ENCODE measurements around the gene PTPRR.

PTPRR gene

GRCh38 chr12:70787612-70788011 lies 132.9 kb downstream of the PTPRR start:
- DNase-seq, result no peak

- no peak for DNase-seq
These were observed 134.6 kb downstream of the PTPRR start for GRCh38 chr12:70785896-70786295.

- no peak for DNase-seq
These were observed 136.4 kb downstream of the PTPRR start for GRCh38 chr12:70784042-70784668.

- no peak for DNase-seq
These were observed 137.1 kb downstream of the PTPRR start for GRCh38 chr12:70783455-70783854.

- no peak for DNase-seq
These were observed 141.3 kb downstream of the PTPRR start for GRCh38 chr12:70779250-70779649.

- no peak for DNase-seq
These were observed 146.5 kb downstream of the PTPRR start for GRCh38 chr12:70774055-70774454.

- DNase-seq, result no peak
These were observed 147.7 kb downstream of the PTPRR start for GRCh38 chr12:70772836-70773235.

- no peak for DNase-seq
These were observed 149.0 kb downstream of the PTPRR start for GRCh38 chr12:70771581-70771980.

GRCh38 chr12:70763666-70764065 lies 156.9 kb downstream of the PTPRR start:
- DNase-seq, result no peak

GRCh38 chr12:70762000-70762399 lies 158.5 kb downstream of the PTPRR start:
- no peak for DNase-seq

GRCh38 chr12:70759161-70759918 lies 161.2 kb downstream of the PTPRR start:
- DNase-seq, result no peak

- DNase-seq, result no peak
These were observed 162.1 kb downstream of the PTPRR start for GRCh38 chr12:70758494-70758845.

- no peak for DNase-seq
These were observed 162.6 kb downstream of the PTPRR start for GRCh38 chr12:70757830-70758493.

GRCh38 chr12:70756791-70757190 lies 163.7 kb downstream of the PTPRR start:
- DNase-seq, result peak; percentile 20

- DNase-seq, result no peak
These were observed 164.4 kb downstream of the PTPRR start for GRCh38 chr12:70756118-70756517.

GRCh38 chr12:70754330-70754741 lies 166.2 kb downstream of the PTPRR start:
- DNase-seq, result no peak

GRCh38 chr12:70752327-70752726 lies 168.2 kb downstream of the PTPRR start:
- no peak for DNase-seq

- DNase-seq, result no peak
These were observed 170.6 kb downstream of the PTPRR start for GRCh38 chr12:70749931-70750330.

GRCh38 chr12:70748809-70749208 lies 171.7 kb downstream of the PTPRR start:
- no peak for DNase-seq

- no peak for DNase-seq
These were observed 172.9 kb downstream of the PTPRR start for GRCh38 chr12:70747445-70748260.

GRCh38 chr12:70745048-70745447 lies 175.5 kb downstream of the PTPRR start:
- no peak for DNase-seq

GRCh38 chr12:70744178-70744577 lies 176.4 kb downstream of the PTPRR start:
- no peak for DNase-seq

GRCh38 chr12:70741256-70741655 lies 179.3 kb downstream of the PTPRR start:
- DNase-seq, result no peak
